SK-N-SH (cell line): Measurements from ENCODE around the gene FLAD1. TPM values are rescaled to one million over a fixed set of nuclear protein-coding genes. Genes with fewer than 3 reads are reported as not detected.

Experiments used
- CTCF ChIA-PET: fragments of 300-600, 350-600 bp; formaldehyde crosslinking; extraction: SDS; loops from one replicate; lab custom pipeline; 2021; lab: Yijun Ruan, JAX
- POLR2A ChIA-PET: fragments of 350-600 bp; sonication (Branson Sonifier 250); formaldehyde crosslinking; extraction: SDS; loops from one replicate; lab custom pipeline; 2020; ENCODE audit warnings: antibody characterized with exemption, inconsistent platforms; lab: Yijun Ruan, JAX
- DNase-seq: peaks from one replicate; pipeline ENCODE4 v3.0.0; 2012
- H2AFZ ChIP-seq: fragments of 200-600 bp; sonication (generic); 2 replicates; pipeline ENCODE4 v1.8.1; 2016; ENCODE audit warnings: antibody characterized with exemption, mild to moderate bottlenecking, low read depth
- H3F3A ChIP-seq: fragments of 200-600 bp; sonication (generic); replicated peaks from 2 replicates; pipeline ENCODE3; 2016; ENCODE audit warnings: antibody characterized with exemption, mild to moderate bottlenecking; ENCODE audit not compliant: insufficient read depth
- H3K27ac ChIP-seq, 2 experiments: fragments of 200-500 bp in 1 of 2; fragments of 200-600 bp in 1 of 2; sonication (Bioruptor generic) in 1 of 2; sonication (generic), shearing (Covaris generic) in 1 of 2; 2 replicates each; pipeline versions ENCODE4 v1.5.1 to v1.6.1; 2014 to 2016; ENCODE audit warnings: low read depth in 2 of 2, inconsistent platforms in 1 of 2, low read length in 1 of 2, mild to moderate bottlenecking in 1 of 2, mixed read lengths in 1 of 2
- H3K27me3 ChIP-seq: fragments of 200-600 bp; sonication (generic), shearing (Covaris generic); 2 replicates; pipeline ENCODE4 v1.6.1; 2016; ENCODE audit warnings: mixed run types; ENCODE audit not compliant: insufficient read depth
- H3K36me3 ChIP-seq, 2 experiments: fragments of 200-500 bp in 1 of 2; fragments of 200-600 bp in 1 of 2; sonication (Bioruptor generic) in 1 of 2; sonication (generic) in 1 of 2; replicated peaks in 1 of 2; 2 replicates each; pipeline versions ENCODE3 to v1.5.1; 2014 to 2016; ENCODE audit warnings: low read length in 1 of 2, mild to moderate bottlenecking in 1 of 2; ENCODE audit not compliant: insufficient read depth in 2 of 2, control insufficient read depth in 1 of 2
- H3K4me1 ChIP-seq, 2 experiments: fragments of 200-500 bp in 1 of 2; fragments of 200-600 bp in 1 of 2; sonication (Bioruptor generic) in 1 of 2; sonication (generic), shearing (Covaris generic) in 1 of 2; 2 replicates each; pipeline versions ENCODE4 v1.5.1 to v1.6.1; 2014 to 2016; ENCODE audit warnings: low read depth in 1 of 2, low read length in 1 of 2, mixed run types in 1 of 2; ENCODE audit not compliant: insufficient read depth in 2 of 2, control insufficient read depth in 1 of 2
- H3K4me2 ChIP-seq: fragments of 200-600 bp; sonication (generic), shearing (Covaris generic); 2 replicates; pipeline ENCODE4 v1.6.1; 2017; ENCODE audit warnings: mixed run types
- H3K4me3 ChIP-seq, 2 experiments: fragments of 200-500 bp in 1 of 2; fragments of 200-600 bp in 1 of 2; sonication (Bioruptor generic) in 1 of 2; sonication (generic), shearing (Covaris generic) in 1 of 2; 2 replicates each; pipeline versions ENCODE4 v1.5.1 to v1.8.1; 2014 to 2016; ENCODE audit warnings: low read depth in 2 of 2, inconsistent platforms in 1 of 2, low read length in 1 of 2, mild to moderate bottlenecking in 1 of 2, mixed read lengths in 1 of 2, moderate library complexity in 1 of 2
- H3K79me2 ChIP-seq: fragments of 200-600 bp; sonication (generic); 2 replicates; pipeline ENCODE4 v1.8.1; 2017; ENCODE audit warnings: mild to moderate bottlenecking; ENCODE audit not compliant: insufficient read depth
- H3K9ac ChIP-seq: fragments of 200-600 bp; sonication (generic); 2 replicates; pipeline ENCODE4 v1.6.1; 2017; ENCODE audit warnings: mixed run types
- H3K9me2 ChIP-seq: fragments of 200-600 bp; sonication (generic); 2 replicates; pipeline ENCODE4 v1.6.1; 2017; ENCODE audit warnings: mixed run types
- H3K9me3 ChIP-seq: fragments of 200-600 bp; sonication (generic); 2 replicates; pipeline ENCODE4 v1.6.1; 2017; ENCODE audit warnings: mixed run types, mild to moderate bottlenecking, moderate library complexity
- H4K20me1 ChIP-seq: fragments of 200-600 bp; sonication (generic); 2 replicates; pipeline ENCODE4 v1.6.1; 2017; ENCODE audit warnings: mild to moderate bottlenecking, mixed run types; ENCODE audit not compliant: insufficient read depth
- CHD2 ChIP-seq: fragments of 150-350 bp; IDR thresholded peaks from 2 replicates; pipeline ENCODE4 v1.6.1; 2018; ENCODE audit warnings: low read length; ENCODE audit not compliant: partially characterized antibody
- ELF1 ChIP-seq: IDR thresholded peaks from 2 replicates; pipeline ENCODE4 v1.4.0; 2012
- EP300 ChIP-seq, 2 experiments: IDR thresholded peaks; 2 replicates each; pipeline versions ENCODE4 v1.4.0 to v1.6.1; 2012; ENCODE audit warnings: borderline replicate concordance in 1 of 2, low read depth in 1 of 2, low read length in 1 of 2
- FOSL2 ChIP-seq: IDR thresholded peaks from 2 replicates; pipeline ENCODE4 v1.4.0; 2012; ENCODE audit warnings: low read depth, mild to moderate bottlenecking, moderate library complexity, borderline replicate concordance
- FOXJ3 ChIP-seq: sonication (generic); formaldehyde crosslinking; IDR thresholded peaks from 2 replicates; pipeline ENCODE4 v1.5.1; 2020; ENCODE audit warnings: mild to moderate bottlenecking, missing genetic modification reagents
- FOXM1 ChIP-seq: IDR thresholded peaks from 2 replicates; pipeline ENCODE4 v1.4.0; 2012; ENCODE audit warnings: low read depth, mild to moderate bottlenecking
- GATA2 ChIP-seq: sonication (generic); formaldehyde crosslinking; IDR thresholded peaks from 2 replicates; pipeline ENCODE4 v1.5.0; 2020; ENCODE audit warnings: mild to moderate bottlenecking, missing genetic modification reagents
- IRF3 ChIP-seq: fragments of 150-350 bp; IDR thresholded peaks from 2 replicates; pipeline ENCODE4 v1.6.1; 2016; ENCODE audit warnings: mild to moderate bottlenecking, low read depth, low read length
- NRF1 ChIP-seq: IDR thresholded peaks from 2 replicates; pipeline ENCODE4 v1.6.1; 2012; ENCODE audit warnings: low read depth, mild to moderate bottlenecking, low read length
- POLR2AphosphoS5 ChIP-seq: IDR thresholded peaks from 2 replicates; pipeline ENCODE4 v1.6.1; 2012; ENCODE audit warnings: low read depth, low read length
- RAD21 ChIP-seq: IDR thresholded peaks from 2 replicates; pipeline ENCODE4 v1.6.1; 2012; ENCODE audit warnings: mild to moderate bottlenecking, low read length
- RFX5 ChIP-seq: IDR thresholded peaks from 2 replicates; pipeline ENCODE4 v1.6.1; 2012; ENCODE audit warnings: mild to moderate bottlenecking, improper control_type of control experiment, low read length
- SIN3A ChIP-seq: IDR thresholded peaks from 2 replicates; pipeline ENCODE4 v1.6.1; 2012; ENCODE audit warnings: low read depth, mild to moderate bottlenecking, low read length, moderate library complexity, borderline replicate concordance
- TAF1 ChIP-seq: IDR thresholded peaks from 2 replicates; pipeline ENCODE4 v1.6.1; 2012; ENCODE audit warnings: low read depth, mild to moderate bottlenecking, low read length, moderate library complexity, borderline replicate concordance
- TCF12 ChIP-seq: IDR thresholded peaks from 2 replicates; pipeline ENCODE4 v1.4.0; 2012
- TEAD4 ChIP-seq: IDR thresholded peaks from 2 replicates; pipeline ENCODE4 v1.4.0; 2012; ENCODE audit warnings: mild to moderate bottlenecking, borderline replicate concordance; ENCODE audit not compliant: insufficient read depth
- USF1 ChIP-seq: IDR thresholded peaks from 2 replicates; pipeline ENCODE4 v1.4.0; 2012; ENCODE audit warnings: low read depth, borderline replicate concordance
- WGBS: methylation state at CpG from one replicate; pipeline ENCODE4 v1.1.6; 2017; ENCODE audit warnings: low lambda C conversion rate; 5-methylcytosine and 5-hydroxymethylcytosine counted together
- polyA plus RNA-seq, 3 experiments: library from polyadenylated mRNA; depleted of rRNA; stranded (reverse); fragments of >200 nt; gene quantifications; 2 replicates each; pipeline ENCODE4 v1.2.3, GENCODE V29; 2012
- TF ChIP-seq, protein P1 (sequence below): IDR thresholded peaks from 2 replicates; pipeline ENCODE4; 2012
- TF ChIP-seq, protein P2 (sequence below): IDR thresholded peaks from 2 replicates; pipeline ENCODE4 v1.4.0; 2012; ENCODE audit warnings: low read depth
- TF ChIP-seq, protein P3 (sequence below): fragments of 200-600 bp; sonication (generic); IDR thresholded peaks from 2 replicates; pipeline ENCODE4 v1.6.1; 2017; ENCODE audit warnings: antibody characterized with exemption, mild to moderate bottlenecking, moderate library complexity

The FLAD1 gene
- polyA plus RNA-seq, 1 of the 3 experiments (the other 2 are of a cell fraction) = 50.8 TPM

DNA sequence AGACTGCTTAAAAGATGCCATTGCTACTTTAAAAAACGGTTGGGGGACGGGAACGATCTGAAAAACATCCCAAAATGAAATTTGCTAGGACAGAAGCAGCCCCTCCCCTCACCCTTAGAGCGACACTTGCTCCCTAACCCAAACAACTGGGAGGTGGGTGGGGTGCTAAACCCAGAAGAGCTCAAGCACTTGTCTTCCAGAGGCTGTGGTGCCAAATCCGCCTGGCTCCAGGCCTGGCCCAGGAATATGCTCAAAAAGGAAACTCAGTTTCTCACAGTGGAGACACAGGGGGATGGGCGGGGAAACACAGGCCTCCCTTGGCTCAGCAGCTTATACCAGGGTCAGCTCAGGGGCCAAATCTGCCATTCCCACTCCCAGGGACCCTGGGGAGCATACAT is 26.6 kb upstream of the FLAD1 start:
- ChIA-PET POLR2A (interaction anchor here (1.0 to 3.0 kb wide), 4 partner anchors 12 to 61 kb away, joined by 3 to 16 read pairs (median 6); partner anchors contain the start of gene SHC1), CTCF (interaction anchor here (1.0 to 37.5 kb wide), 9 partner anchors 17 to 401 kb away, joined by 3 to 640 read pairs (median 5); partner anchors contain the start of genes LENEP and ZBTB7B)
- 26% methylated on average over 6 of the region's 6 CpGs for WGBS
- peak overlapping the region; percentile 81 to 91 for H3K27ac ChIP-seq
- H3K79me2 ChIP-seq = peaks cover 22% of the 10 kb centered on the region
- no peak for DNase-seq
- H4K20me1 ChIP-seq = no peaks in the 10 kb centered on the region
- peaks cover 0 to 22% of the 10 kb centered on the region in 2 experiments for H3K36me3 ChIP-seq
- peak overlapping the region; percentile 75 for H3K9ac ChIP-seq
- H3K9me2 ChIP-seq = no peaks in the 10 kb centered on the region
- no peak for TF ChIP-seq EP300 (IDR thresholded peaks at IDR 0.05; ENCODE audit: borderline replicate concordance in 1 of 2, low read depth in 1 of 2, low read length in 1 of 2)
- no peak for TF ChIP-seq TEAD4
- TF ChIP-seq, protein P1, sequence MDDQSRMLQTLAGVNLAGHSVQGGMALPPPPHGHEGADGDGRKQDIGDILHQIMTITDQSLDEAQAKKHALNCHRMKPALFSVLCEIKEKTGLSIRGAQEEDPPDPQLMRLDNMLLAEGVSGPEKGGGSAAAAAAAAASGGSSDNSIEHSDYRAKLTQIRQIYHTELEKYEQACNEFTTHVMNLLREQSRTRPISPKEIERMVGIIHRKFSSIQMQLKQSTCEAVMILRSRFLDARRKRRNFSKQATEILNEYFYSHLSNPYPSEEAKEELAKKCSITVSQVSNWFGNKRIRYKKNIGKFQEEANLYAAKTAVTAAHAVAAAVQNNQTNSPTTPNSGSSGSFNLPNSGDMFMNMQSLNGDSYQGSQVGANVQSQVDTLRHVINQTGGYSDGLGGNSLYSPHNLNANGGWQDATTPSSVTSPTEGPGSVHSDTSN = peak; percentile 1; the same call in 1 of the 2 replicates
- TF ChIP-seq TAF1 = no peak
- peak; percentile 3 for TF ChIP-seq CHD2
- TF ChIP-seq IRF3 = no peak
- TF ChIP-seq ELF1 = 0 out of 2 replicates have a peak, but pooled peaks have one; percentile 1
- no peak for TF ChIP-seq POLR2AphosphoS5
- no peak for TF ChIP-seq GATA2 (CRISPR knock-in tag)
- peaks cover 15% of the 10 kb centered on the region for H3F3A ChIP-seq
- H3K4me2 ChIP-seq = peak overlapping the region; percentile 87
- H2AFZ ChIP-seq = peak overlapping the region; percentile 74
- H3K27me3 ChIP-seq = no peaks in the 10 kb centered on the region
- H3K4me1 ChIP-seq = peaks cover 0 to 52% of the 10 kb centered on the region in 2 experiments; a peak in 3 of 4 replicates
- H3K4me3 ChIP-seq = peak overlapping the region; percentile 74 to 79
- H3K9me3 ChIP-seq = no peaks in the 10 kb centered on the region

- Histone ChIP-seq H2AFZ (no peak overlapping the region), H3K9ac (no peak overlapping the region), H3K27me3 (no peaks in the 10 kb centered on the region), H3K9me3 (no peaks in the 10 kb centered on the region), H4K20me1 (no peaks in the 10 kb centered on the region), H3K27ac (peak overlapping the region in 1 of 2 experiments; percentile 91; a peak in 1 of 4 replicates), H3F3A (peaks cover 15% of the 10 kb centered on the region), H3K4me1 (peaks cover 0 to 51% of the 10 kb centered on the region in 2 experiments; a peak in 3 of 4 replicates), H3K4me3 (no peak overlapping the region), H3K79me2 (peaks cover 22% of the 10 kb centered on the region), H3K4me2 (peak overlapping the region; percentile 87), H3K9me2 (no peaks in the 10 kb centered on the region), H3K36me3 (peaks cover 0 to 21% of the 10 kb centered on the region in 2 experiments)
- ChIA-PET POLR2A (interaction anchor here (0.7 to 3.0 kb wide), 2 partner anchors 13 to 46 kb away, joined by 3 to 16 read pairs; partner anchors contain the start of gene SHC1), CTCF (interaction anchor here (0.8 to 37.5 kb wide), 6 partner anchors 18 to 402 kb away, joined by 3 to 640 read pairs (median 7); partner anchors contain the start of genes LENEP and ZBTB7B)
- no peak for DNase-seq
- WGBS = 77% methylated on average over 9 of the region's 9 CpGs
- TF ChIP-seq, protein P2, sequence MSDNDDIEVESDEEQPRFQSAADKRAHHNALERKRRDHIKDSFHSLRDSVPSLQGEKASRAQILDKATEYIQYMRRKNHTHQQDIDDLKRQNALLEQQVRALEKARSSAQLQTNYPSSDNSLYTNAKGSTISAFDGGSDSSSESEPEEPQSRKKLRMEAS = no peak
- TF ChIP-seq IRF3 (no peak), SIN3A (no peak), RAD21 (no peak), RFX5 (no peak), FOXJ3 (CRISPR knock-in tag) (no peak), NRF1 (no peak), USF1 (no peak), FOXM1 (no peak), CHD2 (no peak), TCF12 (no peak), FOSL2 (no peak), TEAD4 (no peak), TAF1 (no peak)
- TF ChIP-seq, protein P3, sequence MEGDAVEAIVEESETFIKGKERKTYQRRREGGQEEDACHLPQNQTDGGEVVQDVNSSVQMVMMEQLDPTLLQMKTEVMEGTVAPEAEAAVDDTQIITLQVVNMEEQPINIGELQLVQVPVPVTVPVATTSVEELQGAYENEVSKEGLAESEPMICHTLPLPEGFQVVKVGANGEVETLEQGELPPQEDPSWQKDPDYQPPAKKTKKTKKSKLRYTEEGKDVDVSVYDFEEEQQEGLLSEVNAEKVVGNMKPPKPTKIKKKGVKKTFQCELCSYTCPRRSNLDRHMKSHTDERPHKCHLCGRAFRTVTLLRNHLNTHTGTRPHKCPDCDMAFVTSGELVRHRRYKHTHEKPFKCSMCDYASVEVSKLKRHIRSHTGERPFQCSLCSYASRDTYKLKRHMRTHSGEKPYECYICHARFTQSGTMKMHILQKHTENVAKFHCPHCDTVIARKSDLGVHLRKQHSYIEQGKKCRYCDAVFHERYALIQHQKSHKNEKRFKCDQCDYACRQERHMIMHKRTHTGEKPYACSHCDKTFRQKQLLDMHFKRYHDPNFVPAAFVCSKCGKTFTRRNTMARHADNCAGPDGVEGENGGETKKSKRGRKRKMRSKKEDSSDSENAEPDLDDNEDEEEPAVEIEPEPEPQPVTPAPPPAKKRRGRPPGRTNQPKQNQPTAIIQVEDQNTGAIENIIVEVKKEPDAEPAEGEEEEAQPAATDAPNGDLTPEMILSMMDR = no peak
Measured at GRCh38 chr1:154957091-154957657, 26.0 kb upstream of the FLAD1 start.
